HEK293 (cell line): Measurements from ENCODE around the gene GSTT4.
"Not testable (repeated sequence)": the region's sequence is repeated elsewhere in the genome, so short reads cannot be mapped to it uniquely, and the experiment has no call there.

Experiments
- ATF2 ChIP-seq: fragments of 450-650 bp; formaldehyde crosslinking; IDR thresholded peaks from 2 replicates; pipeline ENCODE4 v1.5.1; 2016; ENCODE audit warnings: missing biosample characterization, missing genetic modification characterization, low read depth
- CTCF ChIP-seq: fragments of 450-650 bp; formaldehyde crosslinking; IDR thresholded peaks from 2 replicates; pipeline ENCODE4 v1.5.1; 2016; ENCODE audit warnings: missing biosample characterization, missing genetic modification characterization
- SCRT1 ChIP-seq: fragments of 450-650 bp; formaldehyde crosslinking; IDR thresholded peaks from 2 replicates; pipeline ENCODE4 v1.5.1; 2016; ENCODE audit warnings: missing biosample characterization, missing genetic modification characterization, borderline replicate concordance
- SP2 ChIP-seq: fragments of 450-650 bp; formaldehyde crosslinking; IDR thresholded peaks from 2 replicates; pipeline ENCODE4 v1.5.1; 2016; ENCODE audit warnings: missing biosample characterization, missing genetic modification characterization
- SP7 ChIP-seq: fragments of 450-650 bp; formaldehyde crosslinking; IDR thresholded peaks from 2 replicates; pipeline ENCODE4 v1.5.1; 2016; ENCODE audit warnings: missing biosample characterization, missing genetic modification characterization
- ZBTB20 ChIP-seq: fragments of 450-650 bp; formaldehyde crosslinking; IDR thresholded peaks from 2 replicates; pipeline ENCODE4 v1.5.1; 2016; ENCODE audit warnings: missing biosample characterization, missing genetic modification characterization
- ZBTB49 ChIP-seq: fragments of 450-650 bp; formaldehyde crosslinking; IDR thresholded peaks from 2 replicates; pipeline ENCODE4 v1.5.1; 2016; ENCODE audit warnings: missing biosample characterization, missing genetic modification characterization, low read depth
- ZNF501 ChIP-seq: fragments of 450-650 bp; formaldehyde crosslinking; IDR thresholded peaks from 2 replicates; pipeline ENCODE4 v1.5.1; 2016; ENCODE audit warnings: missing biosample characterization, missing genetic modification characterization

- not testable (repeated sequence) for TF ChIP-seq SCRT1, ZBTB20, CTCF, SP7, ZNF501, ZBTB49, ATF2, SP2 (tag by site-specific recombination)
These were observed 18.6 kb downstream of the GSTT4 start for GRCh38 chr22:23986538-23987178.
